Erythroblast (primary cell): ENCODE data around the gene THSD4.

Source experiments
- GATA1 ChIP-seq: IDR thresholded peaks from 2 replicates; pipeline ENCODE4 v1.6.1; 2011; ENCODE audit warnings: low read depth, mild to moderate bottlenecking, control low read depth, low read length, moderate library complexity
- POLR2A ChIP-seq: IDR thresholded peaks from 2 replicates; pipeline ENCODE4 v1.6.1; 2011; ENCODE audit warnings: mild to moderate bottlenecking, low read length

DNA sequence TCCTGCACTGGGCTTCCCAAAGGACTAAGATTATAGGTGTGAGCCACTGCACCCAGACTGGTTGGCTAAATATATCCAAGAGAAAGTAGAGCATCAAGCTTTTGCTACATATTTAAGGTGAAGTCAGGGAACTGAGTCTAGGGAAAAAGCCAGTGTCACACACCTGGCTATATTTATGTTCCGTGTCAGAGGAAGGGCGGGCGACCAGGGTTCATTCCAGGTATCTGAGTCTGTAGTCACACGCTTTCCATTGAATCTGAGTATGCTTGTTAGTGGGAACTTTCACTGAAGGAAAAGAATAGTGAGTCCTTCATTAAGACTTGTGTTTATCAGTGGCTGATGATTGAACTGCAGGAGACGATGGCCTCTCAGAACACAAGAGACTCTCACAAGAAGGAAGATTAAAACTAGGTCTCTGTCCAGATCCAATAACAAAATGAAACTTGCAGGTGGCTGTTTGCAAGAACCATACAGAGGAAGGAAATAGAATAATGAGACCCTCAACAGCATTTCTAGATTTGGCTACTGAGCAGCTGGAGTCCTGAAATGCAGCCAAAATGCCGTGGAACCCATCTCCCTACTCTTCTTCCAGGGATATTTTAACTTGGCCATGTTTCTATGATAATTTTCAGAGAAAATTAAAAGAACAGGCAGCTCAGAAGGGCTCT lies 276.3 kb downstream of the THSD4 start:
- TF ChIP-seq POLR2A (no peak), GATA1 (no peak)
